CD4-positive, alpha-beta T cell treated with Interleukin-6 for 4 hours (primary cell): Measurements from ENCODE around the gene DPEP2NB.
"Not testable (repeated sequence)": the region's sequence is repeated elsewhere in the genome, so short reads cannot be mapped to it uniquely, and the experiment has no call there.

Experiments used
- DNase-seq: peaks from one replicate; pipeline ENCODE4 v3.0.0-alpha.2; 2020; ENCODE audit warnings: mixed read lengths

Gene DPEP2NB

DNA sequence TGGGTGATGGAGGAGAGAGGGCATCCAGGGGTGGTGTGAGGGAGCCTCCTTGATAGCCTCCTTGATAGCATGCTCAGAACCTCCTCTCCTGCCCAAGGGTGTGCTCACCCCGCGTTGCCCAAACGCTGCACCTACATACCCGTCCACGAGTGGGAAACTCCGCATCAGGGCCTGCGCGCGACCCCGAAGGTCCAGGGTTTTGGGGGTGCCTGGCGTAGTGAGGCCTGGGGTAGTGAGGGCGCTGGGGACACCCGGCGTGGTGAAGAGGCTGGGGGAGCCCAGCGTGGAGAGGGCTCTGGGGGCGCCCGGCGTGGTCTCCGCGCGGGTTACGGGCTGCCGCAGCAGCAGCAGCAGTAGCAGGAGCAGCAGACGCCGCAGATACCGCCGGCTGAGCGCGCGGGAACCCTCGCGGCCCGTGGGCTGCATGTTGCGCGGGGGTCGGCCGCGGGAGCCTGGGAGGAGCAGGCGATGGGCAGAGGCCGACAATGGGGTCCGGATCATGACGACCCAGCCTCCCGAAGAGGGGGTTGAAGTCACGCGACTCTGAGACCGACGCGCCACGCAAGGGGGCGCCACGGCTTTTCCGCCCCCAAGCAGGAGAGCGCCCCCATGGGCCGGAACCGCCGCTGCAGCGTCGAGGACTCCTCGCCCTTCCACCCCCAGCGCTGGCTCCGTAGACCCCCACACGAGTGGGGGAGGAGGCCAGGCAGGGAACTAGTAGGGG is 35.6 kb downstream of the DPEP2NB start, which contains the start of gene DPEP3:
DPEP3 (minus strand) TSS at position 545 of the 724 bp plus-strand sequence; CDS start at position 426, 119 bp downstream.
- peak; percentile 22 for DNase-seq

DNA sequence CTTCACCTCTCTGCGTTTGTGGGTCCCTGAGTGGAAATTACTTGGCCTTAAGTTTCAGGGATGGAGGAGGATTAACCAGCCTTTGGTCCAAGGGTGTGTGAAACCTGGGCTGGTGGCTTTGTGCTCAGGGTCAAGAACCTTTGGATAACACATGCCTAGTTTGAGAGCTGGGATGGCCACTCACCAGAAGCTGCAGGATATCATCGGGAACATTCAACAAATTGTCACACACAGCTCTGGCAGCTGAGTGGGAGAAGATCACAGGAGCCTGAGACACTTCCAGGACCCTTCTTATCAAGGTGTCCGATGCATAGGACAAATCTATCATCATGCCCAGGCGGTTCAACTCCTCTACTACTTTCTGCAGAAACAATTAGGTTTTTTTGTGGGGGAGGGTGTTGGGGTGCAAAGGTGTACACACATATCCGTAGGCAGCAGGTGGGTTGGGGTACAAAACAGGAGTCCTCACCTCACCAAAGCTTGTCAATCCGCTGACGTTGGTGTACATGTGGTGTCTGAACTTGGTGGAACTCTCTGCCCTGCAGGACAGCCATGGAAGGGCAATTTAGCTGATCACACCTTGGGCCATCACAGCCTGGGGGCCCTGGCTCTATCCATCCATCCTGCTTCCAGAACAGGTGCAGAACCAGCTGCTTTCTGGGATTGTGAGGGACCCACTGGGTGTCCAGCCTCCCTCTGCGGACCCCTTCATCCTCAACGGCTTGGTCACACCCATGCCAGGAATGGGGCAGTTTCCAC is 38.1 kb downstream of the DPEP2NB start:
- no peak for DNase-seq

DNA sequence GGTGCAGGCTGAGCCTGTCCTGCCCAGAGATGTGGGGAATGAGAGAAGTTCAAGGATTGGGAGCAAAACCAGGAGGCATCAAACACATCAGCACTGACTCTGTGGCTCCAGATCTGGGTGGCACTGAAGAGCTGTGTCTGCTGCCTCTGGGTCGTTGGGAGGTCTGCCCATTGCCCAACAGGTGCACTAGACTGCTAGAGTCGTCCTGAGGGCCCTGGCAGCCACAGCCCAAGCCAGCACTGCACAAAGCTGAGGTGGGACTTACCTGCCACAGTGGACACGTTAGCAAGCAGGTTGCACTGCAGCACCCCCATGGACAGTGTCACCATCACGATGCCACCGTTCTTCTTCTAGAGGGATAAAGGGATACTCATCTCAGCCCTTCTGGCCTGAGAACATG is 38.7 kb downstream of the DPEP2NB start:
- DNase-seq = no peak

DNA sequence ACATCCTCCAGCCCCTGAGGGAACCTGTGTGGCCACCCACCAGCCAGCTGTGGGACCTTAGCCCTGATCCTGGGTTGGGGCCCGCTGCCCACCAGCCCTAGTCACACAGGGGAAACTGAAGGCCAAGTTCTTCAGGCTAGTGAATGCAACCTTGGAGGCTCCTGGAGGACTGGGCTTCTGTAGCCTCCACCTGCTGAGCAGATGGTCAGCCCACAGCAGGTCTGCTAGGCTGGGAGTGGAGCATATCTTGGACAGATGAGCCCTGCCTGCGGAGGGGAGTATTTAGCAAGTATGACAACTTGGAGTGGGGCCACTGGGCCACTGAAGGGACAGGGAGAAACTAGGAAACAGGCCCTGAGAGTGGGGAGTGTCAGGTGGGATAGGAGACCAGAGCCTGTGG is 39.5 kb downstream of the DPEP2NB start:
- DNase-seq = no peak

DNA sequence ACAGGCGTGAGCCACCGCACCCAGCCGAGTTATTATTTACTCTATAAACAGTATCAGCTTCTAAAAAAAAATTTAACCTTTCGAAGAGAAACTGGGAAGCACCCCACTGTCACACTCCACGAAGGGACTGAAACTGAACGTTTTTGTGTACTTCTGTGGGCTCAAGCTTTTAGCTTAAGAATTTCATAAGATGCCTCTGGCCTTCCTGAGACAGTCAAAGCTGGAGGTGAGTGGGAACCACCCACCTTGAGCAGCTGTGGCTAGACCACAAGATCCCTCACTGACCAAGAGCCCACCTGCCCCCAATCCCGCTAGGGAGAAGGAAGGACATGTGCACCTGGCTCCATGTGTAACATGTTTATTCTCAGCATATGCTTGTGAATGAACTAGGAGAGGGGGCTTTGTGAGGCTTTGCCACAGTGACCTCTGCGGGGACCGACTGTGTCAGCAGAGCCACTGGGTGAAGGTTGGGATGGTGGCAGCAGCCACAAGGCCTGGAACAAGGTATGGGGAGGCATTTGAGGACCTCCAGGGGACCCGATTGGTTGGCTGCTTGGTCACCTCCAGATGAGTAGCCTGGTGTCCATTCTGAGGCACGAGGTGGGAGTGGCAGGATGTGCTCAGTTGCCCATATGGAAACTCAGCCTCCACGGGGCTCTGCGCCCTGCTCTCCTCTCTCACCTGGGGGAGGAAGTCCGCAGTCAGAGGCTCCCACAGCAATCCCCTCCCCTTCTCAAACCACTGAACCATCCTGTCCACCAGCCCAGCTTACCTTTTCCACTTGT is 40.2 kb downstream of the DPEP2NB start:
- DNase-seq = no peak

DNA sequence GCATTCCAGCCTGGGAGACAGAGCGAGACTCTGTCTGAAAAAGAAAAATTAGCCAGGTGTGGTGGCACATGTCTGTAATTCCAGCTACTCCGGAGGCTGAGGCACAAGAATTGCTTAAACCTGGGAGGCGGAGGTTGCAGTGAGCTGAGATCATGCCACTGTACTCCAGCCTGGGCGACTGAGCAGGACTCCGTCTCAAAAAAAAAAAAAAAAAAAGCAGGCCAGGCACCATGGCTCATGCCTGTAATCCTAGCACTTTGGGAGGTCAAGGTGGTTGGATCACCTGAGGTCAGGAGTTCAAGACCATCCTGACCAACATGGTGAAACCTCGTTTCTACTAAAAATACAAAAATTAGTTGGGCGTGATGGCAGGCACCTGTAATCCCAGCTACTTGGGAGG is 43.4 kb downstream of the DPEP2NB start:
- not testable (repeated sequence) for DNase-seq

DNA sequence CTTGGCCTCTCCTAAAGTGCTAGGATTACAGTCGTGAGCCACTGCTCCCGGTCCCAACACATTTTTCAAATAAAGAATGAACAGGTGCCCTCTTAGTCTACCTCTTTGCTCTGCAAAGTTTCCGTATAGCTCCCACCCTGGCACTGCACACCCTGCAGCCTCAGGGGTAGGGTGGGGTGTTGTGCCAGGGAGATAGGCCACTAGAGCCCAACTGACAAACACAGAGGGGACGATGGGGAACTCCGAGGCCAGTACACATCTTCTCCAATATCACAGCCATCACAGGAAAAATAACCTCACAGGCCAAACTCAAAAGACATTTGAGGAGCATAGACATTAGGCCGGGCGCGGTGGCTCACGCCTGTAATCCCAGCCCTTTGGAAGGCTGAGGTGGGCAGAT is 44.6 kb downstream of the DPEP2NB start:
- DNase-seq = no peak

DNA sequence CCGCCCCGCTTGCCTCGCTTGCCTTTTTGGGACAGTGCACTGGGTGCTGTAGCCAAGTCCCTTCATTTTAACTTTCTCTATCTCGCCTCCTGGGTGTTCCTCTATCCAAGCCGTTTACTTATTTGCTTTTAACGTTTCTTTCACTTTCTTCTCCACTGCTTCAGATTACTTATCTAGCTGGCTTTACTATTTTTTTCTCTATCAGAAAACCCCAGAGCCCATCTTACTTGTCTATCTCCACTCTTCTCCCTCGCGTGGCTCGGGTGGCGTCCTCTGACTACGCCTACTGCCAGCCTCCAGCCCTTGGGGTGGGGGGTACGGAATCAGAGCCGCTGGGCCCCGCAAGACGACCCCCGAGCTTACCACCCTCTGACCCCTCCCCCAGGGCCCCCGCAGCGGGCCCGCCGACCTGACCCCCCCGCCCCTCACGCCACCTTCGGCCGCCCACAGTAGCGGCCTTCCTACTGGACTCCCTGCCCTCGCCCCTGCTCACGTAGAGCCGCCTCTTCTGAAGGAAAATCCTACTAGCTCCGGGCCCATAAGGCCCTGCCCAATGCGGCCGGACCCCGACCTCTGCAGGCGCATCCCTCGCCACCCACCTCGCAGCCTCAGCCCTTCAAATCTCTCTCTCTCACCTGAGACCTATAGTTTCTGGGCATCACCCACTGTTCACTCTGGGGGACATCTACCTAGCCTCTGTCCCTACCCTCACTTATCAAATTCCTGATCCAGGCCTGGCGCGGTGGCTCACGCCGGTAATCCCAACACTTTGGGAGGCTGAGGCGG is 46.3 kb downstream of the DPEP2NB start:
- peak; percentile 8 for DNase-seq

DNA sequence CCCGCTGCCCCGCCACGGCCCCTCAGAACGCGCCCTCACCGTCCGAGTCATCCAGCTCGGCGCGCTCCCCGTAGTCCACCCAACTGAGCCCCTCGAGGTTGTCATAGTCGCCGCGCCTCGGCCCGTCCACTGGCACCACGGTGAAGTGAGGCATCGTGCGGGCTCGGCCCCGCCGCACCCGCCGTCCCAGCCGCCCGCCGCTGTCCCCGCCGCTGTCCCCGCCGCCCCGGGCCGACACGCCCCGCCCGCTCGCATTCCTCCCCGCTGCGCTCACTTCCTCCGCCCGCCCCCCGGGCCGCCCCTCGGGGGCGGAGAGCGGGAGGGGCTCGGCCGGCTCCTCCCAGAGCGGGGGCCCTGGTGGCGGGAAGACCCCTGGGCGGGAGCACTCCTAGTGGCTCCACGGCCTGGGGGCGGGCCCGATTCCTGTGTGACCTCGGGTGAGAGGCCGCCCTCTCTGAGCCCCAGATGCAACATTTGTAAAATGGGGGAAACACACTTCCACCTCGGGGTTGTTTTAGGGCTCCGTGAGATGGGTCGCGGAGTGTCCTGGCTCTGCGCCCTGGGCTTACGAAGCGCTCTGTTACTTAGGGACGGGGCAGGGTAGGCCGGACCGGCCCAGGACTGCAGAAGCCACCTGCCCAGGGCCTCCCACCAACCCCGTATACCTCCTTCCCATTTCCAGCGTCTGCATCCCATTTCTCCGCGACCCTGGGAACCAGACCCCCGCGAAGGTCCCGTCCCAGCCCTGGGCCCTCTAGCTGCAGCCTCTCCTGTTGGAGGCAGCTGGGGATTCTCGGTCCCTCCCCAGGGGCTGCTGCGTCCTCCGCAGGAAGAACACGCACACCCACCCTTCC is 47.1 kb downstream of the DPEP2NB start, which contains the start of gene SLC12A4:
SLC12A4 (minus strand) TSS at position 238 of the 854 bp plus-strand sequence; CDS start at position 154, 84 bp downstream.
- peak; percentile 86 for DNase-seq

DNA sequence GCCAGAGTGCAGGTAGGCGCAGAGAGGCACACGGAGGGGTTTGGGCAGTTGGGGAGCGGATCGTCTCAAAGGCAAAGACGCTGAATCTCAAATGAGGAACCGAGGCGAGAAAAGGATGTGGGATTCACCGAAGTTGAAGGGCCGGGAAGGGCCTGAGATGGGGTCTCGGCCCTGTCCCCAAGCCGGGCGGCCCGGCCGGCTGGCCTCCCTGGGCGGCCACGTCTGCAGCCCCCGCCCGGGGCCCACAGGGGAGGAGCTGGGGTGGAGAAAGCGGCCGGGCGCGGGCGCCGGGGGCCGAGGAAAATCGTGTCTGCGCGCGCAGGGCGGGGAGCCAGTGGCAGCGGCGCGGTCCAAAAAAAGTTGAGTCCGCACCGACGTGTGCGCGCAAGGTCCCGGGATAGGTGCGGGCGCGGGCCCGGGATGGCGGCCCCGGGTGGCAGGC is 47.7 kb downstream of the DPEP2NB start:
- DNase-seq = peak; percentile 34

DNA sequence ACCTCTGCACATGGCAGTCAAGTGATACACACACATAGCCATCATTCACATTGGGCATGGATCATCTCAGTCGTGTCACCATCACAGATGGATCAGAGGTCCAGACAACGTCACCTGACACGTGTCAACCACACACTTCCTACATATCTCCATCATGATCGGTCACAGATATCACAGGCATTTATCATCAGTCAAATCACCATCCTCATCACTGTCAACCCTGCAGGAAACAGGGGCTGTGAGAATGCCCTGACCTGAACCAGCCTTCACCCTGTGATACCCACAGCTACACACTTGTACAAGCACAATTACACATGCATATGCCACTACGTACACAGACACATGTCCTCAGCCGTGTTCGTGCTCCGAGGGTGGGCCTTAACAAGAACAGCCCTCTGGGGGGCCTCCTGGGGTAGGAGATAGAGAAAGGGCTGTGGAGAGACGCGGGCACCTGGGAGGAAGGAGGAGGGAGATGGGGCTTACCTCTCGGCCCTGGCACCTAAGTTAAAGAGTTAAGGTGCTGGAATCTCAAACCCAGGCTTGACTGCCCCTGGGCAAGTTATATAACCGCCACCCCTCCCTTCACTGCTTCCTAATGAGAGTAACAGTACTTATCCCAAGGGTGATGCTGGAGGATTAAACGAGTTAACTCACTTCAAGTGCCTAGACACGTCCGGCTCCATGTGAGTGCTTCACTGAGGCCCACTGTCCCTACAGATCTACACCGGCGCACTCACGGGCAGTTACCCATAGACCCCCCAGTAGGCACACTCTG is 48.3 kb downstream of the DPEP2NB start:
- peak; percentile 27 for DNase-seq

DNA sequence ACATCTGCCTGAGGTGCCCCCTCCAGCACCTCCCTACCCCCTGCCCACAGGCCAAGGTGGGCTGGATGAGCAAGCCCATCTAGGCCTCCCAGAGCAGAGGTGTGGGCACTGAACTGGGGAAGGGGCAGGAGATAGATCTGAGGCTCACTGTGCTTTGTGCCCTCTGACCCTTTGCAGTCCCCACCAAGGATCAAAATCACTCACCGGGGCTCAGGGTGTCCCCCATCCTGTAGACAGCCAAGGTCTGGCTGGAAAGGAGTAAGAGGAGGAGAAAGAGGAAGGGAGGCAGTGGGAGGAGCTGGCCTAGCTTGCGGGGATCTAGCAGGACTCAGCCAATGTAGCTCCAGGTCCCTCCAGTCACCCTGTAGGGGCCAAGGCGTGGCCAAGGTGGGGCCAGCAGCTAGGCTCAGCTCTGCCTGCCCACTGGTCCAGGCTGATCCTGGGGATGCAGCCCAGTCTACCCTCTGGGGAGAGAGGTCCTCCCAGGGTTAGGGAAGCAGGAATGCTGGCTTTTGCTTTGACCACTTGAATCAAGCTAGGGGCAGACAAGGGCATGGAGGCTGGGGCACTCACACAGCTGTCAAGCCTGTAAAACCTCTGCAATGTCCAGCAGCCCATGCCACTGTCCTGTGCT is 49.0 kb downstream of the DPEP2NB start:
- no peak for DNase-seq

DNA sequence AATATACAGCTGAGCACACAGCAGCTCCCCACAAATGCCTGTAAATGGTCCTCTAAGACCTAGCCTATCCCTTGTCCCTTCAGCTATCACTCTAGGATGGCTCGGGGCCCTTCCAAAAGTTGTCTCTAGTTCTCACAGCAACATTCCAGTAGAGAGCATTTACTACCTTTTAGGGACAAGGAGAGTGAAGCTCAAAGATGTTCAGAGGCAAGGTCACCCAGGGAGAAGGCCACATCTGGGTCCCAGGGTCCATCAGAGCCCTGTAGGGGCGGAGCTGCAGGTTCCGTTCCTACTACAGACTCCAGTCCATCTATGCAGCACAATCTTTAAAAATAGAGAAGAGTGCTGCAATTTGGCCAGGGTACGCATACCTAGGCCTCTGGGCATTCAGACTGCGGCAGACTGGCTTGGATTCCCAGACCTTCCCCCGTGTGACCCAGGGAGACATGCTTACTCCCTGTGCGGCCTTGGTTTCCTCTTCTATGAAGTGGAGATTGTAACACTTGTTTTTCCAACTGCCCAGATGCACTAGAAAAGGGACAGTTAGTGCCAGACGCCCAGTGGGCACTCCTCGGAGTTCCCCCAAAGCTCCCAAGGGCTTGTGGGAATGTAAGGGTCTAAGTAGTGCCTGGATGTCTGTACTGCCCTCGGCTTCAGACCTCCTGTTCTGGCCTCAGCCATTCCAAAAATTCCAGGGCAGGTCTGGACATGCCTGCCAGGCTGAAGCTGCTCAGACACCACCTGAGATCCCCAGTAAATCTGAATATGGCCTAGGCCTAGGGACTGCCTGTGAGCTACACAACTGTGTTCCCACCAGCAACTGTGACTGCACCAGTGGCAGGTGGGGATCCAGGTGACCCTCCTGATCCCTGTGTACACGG is 49.8 kb downstream of the DPEP2NB start:
- no peak for DNase-seq

DNA sequence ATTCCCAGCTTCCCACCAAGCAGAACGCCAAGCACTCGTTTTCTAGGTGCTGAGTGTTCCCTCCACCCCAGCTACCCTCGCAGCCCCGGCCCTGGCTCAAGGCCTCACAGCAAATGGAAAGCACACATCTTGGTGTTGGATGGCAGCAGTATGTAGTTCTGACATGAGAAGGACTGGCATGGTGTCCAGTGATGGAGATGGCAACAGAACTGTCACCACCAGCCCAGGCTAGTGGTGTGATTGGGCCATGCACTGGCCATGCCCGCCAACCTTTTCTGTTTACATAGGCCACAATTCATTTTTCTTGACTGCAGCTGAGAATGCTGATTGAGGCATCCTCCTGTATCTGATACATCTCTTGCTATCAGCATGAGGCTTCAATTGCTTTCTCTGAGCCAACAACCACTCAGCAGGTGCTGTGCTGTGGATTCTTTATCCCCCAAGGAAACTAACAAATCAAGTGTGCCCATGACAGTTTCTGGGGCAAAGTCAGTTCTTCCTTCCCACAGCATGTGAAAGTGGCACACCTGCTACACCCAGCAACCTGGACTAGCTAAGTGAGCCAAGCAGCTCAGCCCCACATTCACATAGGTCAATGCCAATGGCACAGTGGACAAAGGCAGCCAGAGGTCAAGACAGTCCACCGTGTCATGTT is 51.1 kb downstream of the DPEP2NB start:
- DNase-seq = no peak

DNA sequence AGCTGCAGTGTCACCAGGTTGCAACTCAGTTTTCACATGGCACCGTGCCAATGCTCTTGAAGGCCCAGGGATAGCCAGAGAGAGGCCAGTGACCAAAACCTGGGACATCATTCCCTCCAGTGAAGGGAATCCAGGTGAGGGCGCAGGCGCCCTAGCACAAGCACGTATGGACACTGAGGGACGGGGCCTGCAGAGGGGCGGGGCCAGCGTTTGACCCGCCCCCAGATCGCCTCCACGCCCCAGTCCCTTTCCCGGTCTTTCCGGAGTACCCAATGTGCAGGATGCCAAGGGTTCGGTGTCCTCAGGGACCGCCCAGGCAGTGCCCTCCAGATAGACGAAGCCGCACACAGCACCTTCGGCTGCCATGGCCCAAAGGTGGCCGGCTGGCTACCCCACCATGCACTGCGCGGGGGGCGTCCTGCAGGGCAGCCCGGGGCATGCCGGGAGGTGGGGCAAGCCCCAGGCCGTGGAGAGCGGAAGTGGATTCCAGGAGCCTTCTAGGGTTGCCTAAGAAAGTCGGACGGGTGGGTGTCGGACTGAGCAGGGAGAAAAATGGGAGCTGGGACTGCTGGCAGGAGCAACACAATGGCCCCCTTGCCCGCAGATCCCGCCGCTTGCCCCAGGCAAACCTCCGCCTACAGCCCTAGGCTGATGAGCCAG is 51.9 kb downstream of the DPEP2NB start:
- DNase-seq = no peak
